NCI-H69 (cell line): ENCODE data around the gene KRTCAP3.

Experiments
- DNase-seq: peaks from one replicate; lab custom pipeline; 2025; lab: John Stamatoyannopoulos, UW

KRTCAP3 gene

GRCh38 chr2:27441226-27441926 lies 805 bp upstream of the KRTCAP3 start:
- DNase-seq: no peak

- DNase-seq: no peak
Observed at GRCh38 chr2:27442920-27443282, 720 bp downstream of the KRTCAP3 start.

DNA sequence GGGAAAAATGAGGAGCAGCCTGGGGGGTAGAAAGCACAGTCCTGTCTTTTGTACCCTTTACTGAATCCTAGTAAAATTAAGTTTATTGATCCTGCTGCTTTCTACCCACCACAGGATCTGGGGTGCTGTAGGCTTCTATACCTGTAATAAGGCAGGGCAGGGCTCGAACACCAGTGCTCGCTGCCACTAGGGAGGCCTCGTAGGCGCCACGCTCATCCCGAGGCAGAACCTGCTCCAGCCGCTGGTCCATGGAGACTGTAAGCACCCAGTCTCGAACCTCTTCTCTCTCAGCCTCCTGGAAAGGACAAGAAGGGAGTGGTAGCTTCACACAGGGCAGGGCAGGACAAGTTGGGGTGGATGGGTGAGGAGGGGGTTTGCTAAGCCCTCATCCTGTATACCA lies 3.0 kb downstream of the KRTCAP3 start:
- no peak for DNase-seq

- no peak for DNase-seq
Observed at GRCh38 chr2:27445615-27446014, 3.4 kb downstream of the KRTCAP3 start.

DNA sequence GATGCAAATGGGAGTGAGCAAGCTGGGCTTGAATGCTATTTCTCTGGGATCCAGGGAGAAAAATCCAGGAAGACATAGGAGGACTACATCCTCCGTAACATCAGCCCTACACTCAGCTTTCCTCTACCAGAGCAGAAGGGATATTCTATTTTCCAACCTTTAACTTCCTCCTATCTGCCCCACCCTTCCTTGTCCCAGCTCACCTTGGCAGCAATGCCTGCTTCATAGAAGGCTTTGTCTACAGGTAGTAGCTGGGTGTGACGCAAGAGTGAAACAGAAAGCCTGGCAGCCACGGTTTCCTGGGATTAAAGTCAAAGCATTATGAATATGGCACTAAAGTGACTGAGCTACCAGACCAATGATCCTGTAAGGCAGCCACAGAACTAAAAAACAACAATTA lies 3.9 kb downstream of the KRTCAP3 start:
- peak; percentile 25 for DNase-seq

DNA sequence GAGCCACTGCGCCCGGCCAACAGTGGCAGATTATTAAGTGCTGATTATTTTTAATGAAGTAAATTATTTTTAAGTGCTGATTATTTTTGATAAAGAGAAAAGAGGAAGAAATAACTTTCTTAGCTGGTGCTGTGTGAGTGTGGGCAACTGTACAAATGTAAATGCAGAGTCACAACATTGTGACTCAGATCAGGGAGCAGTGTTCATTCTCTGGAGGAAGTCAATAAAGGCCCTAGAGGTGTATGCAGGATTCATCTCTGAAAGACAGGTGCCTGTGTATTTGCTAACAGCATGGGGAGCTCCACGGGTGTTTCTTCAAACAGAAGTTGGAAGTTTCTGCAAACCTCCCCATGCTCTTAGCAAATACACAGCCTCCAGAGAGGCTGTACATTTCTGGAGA lies 6.2 kb downstream of the KRTCAP3 start:
- DNase-seq: peak; percentile 64

GRCh38 chr2:27451095-27451494 lies 8.9 kb downstream of the KRTCAP3 start:
- DNase-seq: no peak

- DNase-seq: no peak
Observed at GRCh38 chr2:27453968-27454367, 11.8 kb downstream of the KRTCAP3 start.

DNA sequence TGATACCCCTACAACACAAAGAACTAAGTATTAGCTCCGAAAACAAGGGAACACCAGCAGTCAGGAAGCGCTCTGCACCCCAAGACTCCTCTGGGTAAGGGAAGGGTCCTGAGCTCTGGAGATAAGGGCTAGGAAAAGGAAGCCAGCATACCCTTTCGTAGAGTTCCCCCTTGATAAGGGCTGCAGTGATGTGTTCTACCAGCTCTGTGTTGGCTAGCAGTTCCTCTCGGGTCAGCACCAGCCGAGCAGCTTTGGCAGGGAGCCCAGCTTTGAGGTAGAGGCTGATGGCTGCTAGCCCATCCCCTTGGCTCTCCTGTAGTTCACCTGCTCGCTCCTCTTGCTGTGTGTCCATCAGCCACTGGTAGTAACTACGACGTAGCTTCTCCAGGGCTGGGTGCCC lies 18.9 kb downstream of the KRTCAP3 start:
- DNase-seq: no peak

GRCh38 chr2:27464443-27464842 lies 22.3 kb downstream of the KRTCAP3 start:
- no peak for DNase-seq

GRCh38 chr2:27471961-27472360 lies 29.8 kb downstream of the KRTCAP3 start:
- no peak for DNase-seq

DNA sequence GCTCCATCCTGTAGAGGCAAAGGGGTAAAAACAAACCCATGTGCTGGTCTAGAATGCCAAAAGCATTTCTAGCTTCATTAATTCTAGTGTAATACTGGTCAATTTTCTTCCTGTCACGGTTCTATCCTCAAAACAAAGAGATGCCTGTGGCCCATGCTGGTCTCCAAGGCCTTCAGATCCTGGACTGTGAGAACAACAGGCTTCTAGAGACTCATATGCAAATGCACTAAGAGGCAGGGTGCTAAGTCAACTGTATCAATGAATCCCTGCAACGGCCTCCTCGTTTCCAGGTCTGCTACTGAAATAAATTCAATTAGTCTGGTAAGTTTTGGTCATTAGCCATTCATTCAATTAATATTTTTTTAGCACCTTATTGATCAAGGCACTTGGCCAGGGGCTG lies 43.3 kb downstream of the KRTCAP3 start:
- no peak for DNase-seq

- peak; percentile 62 for DNase-seq
Observed at GRCh38 chr2:27489118-27489497, 46.9 kb downstream of the KRTCAP3 start.

- peak; percentile 98 for DNase-seq
Observed at GRCh38 chr2:27489498-27490397, 47.6 kb downstream of the KRTCAP3 start, which contains the start of gene IFT172. IFT172 (minus strand) TSS chr2:27489743; CDS start chr2:27489653, 90 bp downstream.

GRCh38 chr2:27492557-27492956 lies 50.4 kb downstream of the KRTCAP3 start:
- DNase-seq: no peak

DNA sequence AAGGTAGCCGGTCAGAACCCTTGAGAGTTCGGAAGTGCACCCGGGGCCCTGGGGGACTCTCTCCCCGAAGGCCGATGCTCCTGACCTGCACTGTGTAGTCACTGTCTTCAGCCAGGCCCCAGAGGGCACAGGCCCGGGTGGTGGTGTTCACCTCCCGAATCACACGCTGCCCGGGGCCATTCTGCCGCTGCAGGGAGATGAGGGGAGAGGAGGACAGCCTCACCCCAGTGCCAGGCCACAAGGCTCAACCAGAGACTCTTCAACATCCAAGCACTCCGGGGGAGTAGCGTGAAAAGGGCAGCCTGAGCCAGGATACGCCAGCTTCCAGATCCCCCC lies 51.7 kb downstream of the KRTCAP3 start:
- DNase-seq: no peak
